HUDEP-2 (cell line): ENCODE measurements around the gene ASH1L.
A peak's percentile ranks its signal among the peaks of the same experiment; 100 is the strongest.
"Not testable (repeated sequence)": the region's sequence is repeated elsewhere in the genome, so short reads cannot be mapped to it uniquely, and the experiment has no call there.

ENCODE experiments used
- DNase-seq, 76 experiments: peaks; one replicate each; lab custom pipeline; 2025; ENCODE audit not compliant: unreplicated experiment in 76 of 76; lab: John Stamatoyannopoulos, UW

The ASH1L gene

GRCh38 chr1:155563377-155564022 lies 897 bp upstream of the ASH1L start:
- peak in 4 of 76 experiments; percentile 32 to 53 (median 37) for DNase-seq

GRCh38 chr1:155561779-155562580 lies 623 bp downstream of the ASH1L start:
- peak in 17 of 76 experiments; percentile 0 to 51 (median 29) for DNase-seq

GRCh38 chr1:155555915-155556314 lies 6.7 kb downstream of the ASH1L start:
- DNase-seq = no peak

DNA sequence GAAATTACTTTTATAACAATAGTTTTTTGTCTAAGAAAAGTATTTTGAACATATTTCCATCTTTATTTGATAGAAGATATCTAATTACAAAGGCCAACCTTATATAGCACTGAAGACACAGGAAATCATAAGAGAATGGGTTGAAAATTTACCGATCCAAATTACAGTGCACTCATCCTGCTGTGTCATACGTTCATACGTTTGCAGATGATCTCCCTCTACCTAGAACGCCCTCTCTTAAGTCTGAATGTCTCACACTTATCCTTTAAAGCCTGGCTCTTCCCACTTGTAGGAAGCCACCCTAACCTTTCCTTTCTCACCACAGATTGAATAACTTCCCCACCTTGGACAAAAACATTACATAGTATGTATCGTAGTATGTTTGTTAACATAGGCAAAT lies 9.3 kb downstream of the ASH1L start:
- no peak for DNase-seq

DNA sequence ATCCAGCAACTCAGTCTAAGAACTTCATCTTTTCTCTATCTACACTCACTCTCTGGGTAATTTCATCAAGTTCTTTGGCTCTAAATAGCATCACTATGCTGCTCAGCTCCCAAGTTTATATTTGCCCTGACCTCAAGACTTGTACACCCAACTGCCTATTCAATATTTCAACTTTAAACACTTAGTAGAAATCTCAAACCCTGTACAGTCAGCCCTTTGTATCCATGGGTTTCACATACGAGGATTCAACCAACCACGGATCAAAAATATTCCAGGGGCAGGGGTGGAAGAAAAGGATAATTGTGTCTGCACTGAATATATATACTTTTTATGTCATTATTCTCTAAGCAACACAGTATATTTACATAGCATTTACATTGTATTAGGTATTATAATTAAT lies 13.9 kb downstream of the ASH1L start:
- no peak for DNase-seq

- no peak for DNase-seq
Observed at GRCh38 chr1:155540000-155540874, 22.4 kb downstream of the ASH1L start.

GRCh38 chr1:155537193-155537592 lies 25.4 kb downstream of the ASH1L start:
- no peak for DNase-seq

DNA sequence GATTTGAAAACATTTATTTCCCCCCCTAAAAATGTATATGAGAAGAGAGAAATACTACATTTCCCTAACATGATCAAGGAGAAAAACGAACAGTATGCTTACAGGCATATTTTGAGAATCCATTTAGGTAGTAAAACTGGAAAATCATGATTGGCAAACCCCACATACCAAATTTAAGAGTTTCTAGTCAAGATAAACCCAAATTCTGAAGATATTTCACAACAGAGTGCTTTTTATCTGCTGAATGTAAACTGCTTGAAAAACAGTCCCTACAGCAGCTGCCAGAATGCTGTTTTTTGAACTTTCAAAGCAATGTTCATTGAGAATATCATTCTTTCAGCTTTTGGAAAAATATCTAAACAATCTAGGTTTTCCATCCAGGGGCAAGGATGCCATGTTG lies 31.0 kb downstream of the ASH1L start:
- DNase-seq = no peak

GRCh38 chr1:155529929-155530328 lies 32.7 kb downstream of the ASH1L start:
- no peak for DNase-seq

DNA sequence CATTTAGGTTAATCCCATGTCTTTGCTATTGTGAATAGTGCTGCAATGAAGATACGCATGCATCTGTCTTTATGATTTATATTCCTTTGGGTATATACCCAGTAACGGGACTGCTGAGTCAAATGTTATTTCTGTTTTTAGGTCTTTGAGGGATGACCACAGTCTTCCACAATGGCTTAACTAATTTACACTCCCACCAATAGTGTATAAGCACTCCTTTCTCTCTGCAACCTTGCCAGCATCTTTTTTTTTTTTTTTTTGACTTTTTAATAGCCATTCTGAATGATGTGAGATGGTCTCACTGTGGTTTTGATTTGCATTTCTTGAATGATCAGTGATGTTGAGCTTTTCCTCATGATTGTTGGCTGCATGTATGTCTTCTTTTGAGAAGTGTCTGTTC lies 33.5 kb downstream of the ASH1L start:
- DNase-seq = no peak

DNA sequence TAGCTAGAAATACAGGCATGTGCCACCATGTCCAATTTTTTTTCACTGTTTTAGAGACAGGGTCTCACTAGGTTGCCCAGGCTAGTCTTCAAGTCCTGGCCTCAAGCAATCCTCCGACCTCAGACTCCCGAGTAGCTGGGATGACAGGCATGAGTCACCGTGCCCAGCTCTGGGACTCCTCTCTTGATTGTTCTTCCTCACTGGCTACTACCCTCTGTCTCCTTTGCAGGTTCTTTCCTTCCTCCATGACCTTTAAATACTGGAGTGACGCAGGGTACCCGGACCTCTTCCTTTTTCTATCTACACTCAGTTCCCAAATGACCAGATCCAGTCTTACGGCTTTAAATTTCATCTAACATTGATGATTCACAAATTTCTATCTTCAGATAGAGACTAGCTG lies 34.9 kb downstream of the ASH1L start:
- no peak for DNase-seq

DNA sequence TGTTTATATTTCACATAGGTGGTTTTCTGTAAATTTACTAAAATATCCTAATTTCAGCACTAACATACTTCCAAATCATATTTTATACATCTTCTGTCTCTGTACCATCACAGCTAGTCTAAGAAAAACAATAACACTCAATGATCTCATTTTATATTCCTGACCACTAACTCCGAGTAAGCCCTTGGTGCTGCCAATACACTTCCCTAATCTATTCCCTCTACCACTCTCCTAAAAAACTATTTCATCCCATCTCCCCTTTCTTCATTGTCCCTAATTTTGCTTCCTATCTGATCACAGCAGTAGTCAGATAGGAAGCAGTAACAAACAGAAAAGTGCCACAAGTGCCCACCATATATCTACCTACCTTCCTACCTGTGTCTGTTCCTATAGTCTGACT lies 36.2 kb downstream of the ASH1L start:
- no peak for DNase-seq

- DNase-seq = no peak
Observed at GRCh38 chr1:155522069-155522468, 40.5 kb downstream of the ASH1L start.

GRCh38 chr1:155518484-155518883 lies 44.1 kb downstream of the ASH1L start:
- no peak for DNase-seq

GRCh38 chr1:155514582-155515187 lies 47.9 kb downstream of the ASH1L start:
- no peak for DNase-seq

- no peak for DNase-seq
Observed at GRCh38 chr1:155513300-155513916, 49.2 kb downstream of the ASH1L start.

- not testable (repeated sequence) for DNase-seq
Observed at GRCh38 chr1:155511385-155511784, 51.2 kb downstream of the ASH1L start.

DNA sequence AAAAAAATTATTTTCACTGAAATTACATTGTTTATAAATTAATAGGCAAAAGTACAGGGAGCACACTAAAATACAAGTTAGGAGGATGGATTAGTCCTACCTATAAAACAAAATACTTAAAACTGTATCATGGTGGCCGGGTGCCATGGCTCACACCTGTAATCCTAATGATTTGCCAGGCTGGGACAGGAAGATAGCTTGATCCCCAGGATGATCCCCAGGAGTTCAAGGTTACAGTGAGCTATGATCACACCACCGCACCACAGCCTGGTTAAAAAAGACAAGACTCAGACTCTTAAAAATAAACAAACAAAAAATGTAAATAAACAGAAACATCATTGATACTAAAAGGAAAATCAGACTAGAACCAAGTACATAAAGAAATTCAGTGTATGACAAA lies 53.5 kb downstream of the ASH1L start:
- DNase-seq = no peak

- DNase-seq = no peak
Observed at GRCh38 chr1:155507945-155508344, 54.7 kb downstream of the ASH1L start.

DNA sequence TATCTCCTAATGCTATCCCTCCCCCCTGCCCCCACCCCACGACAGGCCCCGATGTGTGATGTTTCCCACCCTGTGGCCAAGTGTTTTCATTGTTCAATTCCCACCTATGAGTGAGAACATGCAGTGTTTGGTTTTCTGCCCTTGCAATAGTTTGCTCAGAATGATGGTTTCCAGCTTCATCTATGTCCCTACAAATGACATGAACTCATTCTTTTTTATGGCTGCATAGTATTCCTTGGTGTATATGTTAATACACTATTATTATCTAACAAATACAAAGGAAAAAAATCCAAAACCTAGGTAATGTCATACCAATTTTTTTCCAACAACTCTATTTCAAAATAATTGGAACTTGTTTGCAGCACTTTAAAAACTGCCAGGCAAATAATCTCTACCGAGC lies 56.6 kb downstream of the ASH1L start:
- not testable (repeated sequence) for DNase-seq
